HK-2 (cell line): ENCODE measurements around the gene FAM98C.

Experiments
- DNase-seq: peaks from one replicate; pipeline ENCODE4 v3.0.0-alpha.2; 2018; ENCODE audit not compliant: unreplicated experiment

The FAM98C gene

GRCh38 chr19:38377052-38377451 lies 25.8 kb upstream of the FAM98C start:
- DNase-seq: no peak

GRCh38 chr19:38378866-38379265 lies 24.0 kb upstream of the FAM98C start:
- no peak for DNase-seq

- DNase-seq: no peak
These were observed 21.8 kb upstream of the FAM98C start for GRCh38 chr19:38381138-38381537.

GRCh38 chr19:38383184-38383583 lies 19.7 kb upstream of the FAM98C start:
- no peak for DNase-seq

- DNase-seq: no peak
These were observed 19.1 kb upstream of the FAM98C start for GRCh38 chr19:38383743-38384142.

- no peak for DNase-seq
These were observed 18.5 kb upstream of the FAM98C start for GRCh38 chr19:38384209-38385027.

GRCh38 chr19:38385057-38385803 lies 17.7 kb upstream of the FAM98C start:
- no peak for DNase-seq

- DNase-seq: no peak
These were observed 17.1 kb upstream of the FAM98C start for GRCh38 chr19:38385804-38386257.

GRCh38 chr19:38386300-38386970 lies 16.5 kb upstream of the FAM98C start:
- no peak for DNase-seq

- no peak for DNase-seq
These were observed 15.8 kb upstream of the FAM98C start for GRCh38 chr19:38386971-38387549.

GRCh38 chr19:38387550-38388348 lies 15.1 kb upstream of the FAM98C start, which contains the start of gene GGN:
Gene GGN, minus strand, starts transcription at chr19:38388034. Its CDS starts 773 bp downstream, at chr19:38387261.
- peak; percentile 89 for DNase-seq

- no peak for DNase-seq
These were observed 14.4 kb upstream of the FAM98C start, which contains the start of gene SPRED3 for GRCh38 chr19:38388349-38389100. Gene SPRED3, plus strand, starts transcription at chr19:38388697. Its CDS starts 1,606 bp downstream, at chr19:38390303.

GRCh38 chr19:38389101-38389925 lies 13.6 kb upstream of the FAM98C start:
- peak; percentile 68 for DNase-seq

- DNase-seq: no peak
These were observed 12.7 kb upstream of the FAM98C start for GRCh38 chr19:38389957-38390924.

- no peak for DNase-seq
These were observed 10.9 kb upstream of the FAM98C start for GRCh38 chr19:38391911-38392464.

- DNase-seq: peak; percentile 33
These were observed 10.1 kb upstream of the FAM98C start for GRCh38 chr19:38392707-38393308.

GRCh38 chr19:38394488-38394887 lies 8.4 kb upstream of the FAM98C start:
- no peak for DNase-seq
